ENCODE data around the gene TUBB4B.

Gene TUBB4B

GRCh38 chr9:137216188-137216965 is 24.7 kb upstream of the TUBB4B start:
- no peak for TF ChIP-seq CTCF (IDR thresholded peaks at IDR 0.05; ENCODE audit: low read depth, low read length, missing control alignments)
- no peak overlapping the region for H3K4me3 ChIP-seq (ENCODE audit: low read depth, low read length)
- in situ Hi-C loops (cut with HindIII; ENCODE audit: low sequenced_read_pairs) = no loop called here
- DNase-seq (ENCODE audit: low read depth) = no peak

- H3K4me3 ChIP-seq (ENCODE audit: low read depth, low read length) = no peak overlapping the region
- DNase-seq (ENCODE audit: low read depth) = no peak
- TF ChIP-seq CTCF (IDR thresholded peaks at IDR 0.05; ENCODE audit: low read depth, low read length, missing control alignments) = no peak
- in situ Hi-C loops (cut with HindIII; ENCODE audit: low sequenced_read_pairs) = no loop called here
These were observed 23.5 kb upstream of the TUBB4B start for GRCh38 chr9:137217276-137218211.

GRCh38 chr9:137218212-137218753 is 22.8 kb upstream of the TUBB4B start:
- in situ Hi-C loops (cut with HindIII; ENCODE audit: low sequenced_read_pairs) = no loop called here
- no peak for TF ChIP-seq CTCF (IDR thresholded peaks at IDR 0.05; ENCODE audit: low read depth, low read length, missing control alignments)
- DNase-seq (ENCODE audit: low read depth) = no peak
- H3K4me3 ChIP-seq (ENCODE audit: low read depth, low read length) = no peak overlapping the region

GRCh38 chr9:137218754-137219271 is 22.3 kb upstream of the TUBB4B start:
- no peak for TF ChIP-seq CTCF (IDR thresholded peaks at IDR 0.05; ENCODE audit: low read depth, low read length, missing control alignments)
- H3K4me3 ChIP-seq (ENCODE audit: low read depth, low read length) = no peak overlapping the region
- no peak for DNase-seq (ENCODE audit: low read depth)
- in situ Hi-C loops (cut with HindIII; ENCODE audit: low sequenced_read_pairs) = no loop called here

- no peak for DNase-seq (ENCODE audit: low read depth)
- no peak overlapping the region for H3K4me3 ChIP-seq (ENCODE audit: low read depth, low read length)
- TF ChIP-seq CTCF (IDR thresholded peaks at IDR 0.05; ENCODE audit: low read depth, low read length, missing control alignments) = no peak
- in situ Hi-C loops (cut with HindIII; ENCODE audit: low sequenced_read_pairs) = no loop called here
These were observed 21.2 kb upstream of the TUBB4B start for GRCh38 chr9:137219757-137220316.

Data from astrocyte of the cerebellum (primary cell).